Epithelial cell of esophagus (primary cell): Measurements from ENCODE around the gene R3HDM2.

Experiments
- DNase-seq: peaks from one replicate; pipeline ENCODE4 v3.0.0; 2010; ENCODE audit warnings: low read depth
- H3K4me3 ChIP-seq: 2 replicates; pipeline ENCODE4 v1.5.1; 2011; ENCODE audit warnings: mild to moderate bottlenecking, low read length, control low read depth
- CTCF ChIP-seq: IDR thresholded peaks from 2 replicates; pipeline ENCODE4 v1.5.1; 2011; ENCODE audit warnings: low read depth, mild to moderate bottlenecking, low read length, control low read depth, inconsistent platforms; ENCODE audit not compliant: insufficient read depth; ENCODE audit errors: missing control alignments

R3HDM2 gene

GRCh38 chr12:57472391-57472790 is 41.5 kb upstream of the R3HDM2 start:
- DNase-seq: no peak
- TF ChIP-seq CTCF: no peak
- no peak overlapping the region for H3K4me3 ChIP-seq

GRCh38 chr12:57471661-57472060 is 40.8 kb upstream of the R3HDM2 start:
- no peak for DNase-seq
- TF ChIP-seq CTCF: no peak
- no peak overlapping the region for H3K4me3 ChIP-seq

GRCh38 chr12:57470970-57471656 is 40.3 kb upstream of the R3HDM2 start:
- TF ChIP-seq CTCF: no peak
- H3K4me3 ChIP-seq: no peak overlapping the region
- no peak for DNase-seq

- no peak overlapping the region for H3K4me3 ChIP-seq
- DNase-seq: no peak
- no peak for TF ChIP-seq CTCF
Observed at GRCh38 chr12:57470286-57470969, 39.6 kb upstream of the R3HDM2 start.

GRCh38 chr12:57469296-57470164 is 38.7 kb upstream of the R3HDM2 start:
- no peak for DNase-seq
- TF ChIP-seq CTCF: no peak
- H3K4me3 ChIP-seq: no peak overlapping the region

GRCh38 chr12:57467915-57468314 is 37.1 kb upstream of the R3HDM2 start:
- no peak overlapping the region for H3K4me3 ChIP-seq
- DNase-seq: no peak
- TF ChIP-seq CTCF: no peak
